Esophagus muscularis mucosa (tissue), 4 donors: ENCODE data around the gene SFXN5. TPM values are rescaled to one million over a fixed set of nuclear protein-coding genes. Genes with fewer than 3 reads are reported as not detected.

Experiments used
- DNase-seq: peaks from one replicate; pipeline ENCODE4 v3.0.0-alpha.2; 2017; ENCODE audit errors: extremely low spot score
- H3K27ac ChIP-seq, 4 donors: fragments of 200-600 bp; sonication (generic); replicated peaks in 1 of 4; 1 replicate in 3 of 4; 2 replicates in 1 of 4; pipeline ENCODE4 v1.5.1; 2016 to 2019; ENCODE audit warnings: mild to moderate bottlenecking in 1 of 4
- H3K27me3 ChIP-seq, 4 donors: fragments of 200-600 bp; sonication (generic); one replicate each; pipeline versions ENCODE4 v1.5.1 to v1.6.0; 2016 to 2019
- H3K36me3 ChIP-seq, 4 donors: fragments of 200-600 bp; sonication (generic); one replicate each; pipeline ENCODE4 v1.5.1; 2016 to 2019
- H3K4me1 ChIP-seq, 4 donors: fragments of 200-600 bp; sonication (generic); one replicate each; pipeline ENCODE4 v1.5.1; 2016 to 2019
- H3K4me3 ChIP-seq, 4 donors: fragments of 200-600 bp; sonication (generic); 1 replicate in 2 of 4; 2 replicates in 2 of 4; pipeline ENCODE4 v1.5.1; 2016 to 2019; ENCODE audit warnings: mild to moderate bottlenecking in 4 of 4, moderate library complexity in 1 of 4
- H3K9me3 ChIP-seq, 4 donors: fragments of 200-600 bp; sonication (generic); 1 replicate in 3 of 4; 2 replicates in 1 of 4; pipeline ENCODE4 v1.5.1; 2016 to 2019
- CTCF ChIP-seq, 3 experiments: fragments of 200-600 bp in 2 of 3; fragments of 450-650 bp in 1 of 3; sonication (generic) in 2 of 3; IDR thresholded peaks; one replicate each; pipeline ENCODE4 v1.5.1; 2017 to 2019; ENCODE audit warnings: antibody characterized with exemption in 3 of 3, mild to moderate bottlenecking in 2 of 3, moderate library complexity in 1 of 3
- EP300 ChIP-seq: sonication (generic); formaldehyde crosslinking; IDR thresholded peaks from one replicate; pipeline ENCODE4 v1.6.1; 2017; ENCODE audit warnings: antibody characterized with exemption
- POLR2A ChIP-seq: fragments of 450-650 bp; IDR thresholded peaks from one replicate; pipeline ENCODE4 v1.6.1; 2017; ENCODE audit warnings: antibody characterized with exemption, moderate library complexity, mild to moderate bottlenecking, low read depth
- POLR2AphosphoS5 ChIP-seq, 2 donors: sonication (generic); formaldehyde crosslinking; IDR thresholded peaks; one replicate each; pipeline ENCODE4 v1.6.1; 2017; ENCODE audit warnings: antibody characterized with exemption in 2 of 2
- WGBS: methylation state at CpG from one replicate; pipeline ENCODE4 v1.1.5; 2018; 5-methylcytosine and 5-hydroxymethylcytosine counted together
- intact Hi-C: fragments of 100-400 bp; cut with DNase I; formaldehyde crosslinking; loops from one replicate; pipeline ENCODE4 v1.15.1; 2023
- total RNA-seq, 4 donors: library from RNA; depleted of rRNA; stranded (reverse); fragments of >200 nt; gene quantifications; one replicate each; pipeline versions ENCODE4 v1.1.0 to v1.2.1, GENCODE V29; 2016

SFXN5 gene
- total RNA-seq, 4 donors from 2014 or later = 5.8 to 10.0 (median 6.8) TPM

- 80% methylated on average over 2 of the region's 2 CpGs for WGBS
Measured at GRCh38 chr2:72898585-72898906, 173.0 kb downstream of the SFXN5 start.

DNA sequence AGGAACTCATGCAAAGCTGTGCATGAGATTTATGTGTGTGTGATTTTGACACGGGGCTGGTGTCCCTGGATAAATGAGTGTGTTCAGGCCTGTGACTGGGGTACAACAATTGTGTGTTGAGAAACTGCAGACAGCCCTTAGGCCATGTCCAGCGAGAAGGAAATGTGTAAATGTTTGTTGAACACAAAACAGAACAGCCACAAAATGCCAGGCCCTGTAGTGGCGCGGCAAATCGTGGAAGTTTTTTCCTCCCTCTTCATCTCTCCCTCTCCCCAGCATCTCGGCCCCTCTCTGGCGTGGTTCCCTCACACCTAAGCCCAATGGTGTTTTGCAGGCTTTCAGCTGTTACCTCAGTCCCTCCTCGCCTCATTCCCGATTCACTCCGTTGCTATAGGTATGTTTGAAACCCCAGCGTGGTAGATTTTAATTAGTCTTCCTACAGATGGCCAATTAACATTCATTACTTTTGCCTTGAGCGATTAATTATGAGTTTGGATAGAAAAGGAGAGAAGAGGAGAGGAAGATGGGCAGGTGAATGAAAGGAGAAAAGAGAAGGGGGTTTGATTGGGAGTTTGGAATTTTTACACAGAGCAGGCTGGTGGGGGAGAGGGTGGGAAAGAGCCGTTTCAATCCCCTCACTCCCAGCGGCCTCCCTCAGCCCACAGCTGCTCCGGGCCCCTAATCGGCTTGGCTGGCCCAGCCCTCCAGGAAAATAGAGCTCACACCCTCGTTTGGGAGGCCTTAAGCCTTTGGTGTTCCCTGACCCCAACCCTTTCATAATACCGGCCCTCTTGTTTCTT lies 173.5 kb downstream of the SFXN5 start:
- intact Hi-C loops = loop anchor here (5.0 to 10.0 kb wide), 2 partner anchors 177 to 279 kb away; partner anchors contain the start of gene SFXN5
- H3K4me1 ChIP-seq = peaks cover 9 to 15% (median 12%) of the 10 kb centered on the region in 4 donors
- H3K4me3 ChIP-seq = no peak overlapping the region
- WGBS = 67% methylated on average over 18 of the region's 18 CpGs
- H3K9me3 ChIP-seq = no peaks in the 10 kb centered on the region
- no peak for DNase-seq
- no peaks in the 10 kb centered on the region for H3K36me3 ChIP-seq
- H3K27ac ChIP-seq = no peak overlapping the region
- H3K27me3 ChIP-seq = peaks cover 0 to 75% (median 0%) of the 10 kb centered on the region in 4 donors
- no peak for TF ChIP-seq CTCF (IDR thresholded peaks at IDR 0.05)
- no peak for TF ChIP-seq POLR2A
- no peak for TF ChIP-seq EP300
- TF ChIP-seq POLR2AphosphoS5 (IDR thresholded peaks at IDR 0.05) = no peak

More at GRCh38 chr2:72898585-72898906, 173.0 kb downstream of the SFXN5 start:
- Histone ChIP-seq H3K27ac (no peak overlapping the region), H3K36me3 (no peaks in the 10 kb centered on the region), H3K27me3 (peaks cover 0 to 79% (median 0%) of the 10 kb centered on the region in 4 donors), H3K4me1 (peaks cover 9 to 15% (median 12%) of the 10 kb centered on the region in 4 donors), H3K9me3 (no peaks in the 10 kb centered on the region), H3K4me3 (no peak overlapping the region)
- DNase-seq = no peak
- TF ChIP-seq POLR2A (no peak), EP300 (no peak), CTCF (IDR thresholded peaks at IDR 0.05) (no peak), POLR2AphosphoS5 (IDR thresholded peaks at IDR 0.05) (no peak)
- intact Hi-C loops = loop anchor here (5.0 to 10.0 kb wide), 2 partner anchors 176 to 279 kb away; partner anchors contain the start of gene SFXN5

- intact Hi-C loops = loop anchor here (5.0 to 10.0 kb wide), 2 partner anchors 178 to 281 kb away; partner anchors contain the start of gene SFXN5
- WGBS = 89% methylated on average over 4 of the region's 4 CpGs
Measured at GRCh38 chr2:72896446-72896845, 175.1 kb downstream of the SFXN5 start.

DNA sequence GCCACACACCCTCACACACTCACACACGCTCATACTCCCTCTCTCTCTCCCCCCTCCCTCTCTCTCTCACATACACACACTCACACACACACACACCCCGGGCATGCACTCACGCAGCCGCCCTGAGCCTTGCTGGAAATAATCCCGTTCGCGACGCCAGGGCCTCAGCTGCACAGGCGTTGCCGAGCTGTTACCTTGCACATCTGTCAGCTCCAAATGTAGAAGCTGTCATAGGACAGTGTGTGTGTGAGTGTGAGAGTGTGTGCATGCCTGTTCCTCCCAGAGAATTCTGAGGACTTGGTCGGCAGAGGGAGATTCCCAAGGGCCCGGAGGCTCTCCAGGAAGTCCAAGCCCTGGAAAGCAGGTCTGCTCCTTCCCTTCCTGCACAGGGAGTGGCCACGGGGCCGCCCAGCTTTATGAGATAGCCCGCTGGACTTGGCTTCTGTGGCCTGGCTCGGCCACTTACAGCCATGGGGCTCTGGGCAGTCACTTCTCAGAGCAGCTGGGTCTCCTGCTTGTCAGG lies 175.7 kb downstream of the SFXN5 start:
- H3K36me3 ChIP-seq = peaks cover 9 to 19% (median 15%) of the 10 kb centered on the region in 4 donors
- H3K4me3 ChIP-seq = peak overlapping the region in 3 of 4 donors; percentile 9 to 28 (median 22)
- DNase-seq = no peak
- intact Hi-C loops = loop anchor here (5.0 to 10.0 kb wide), 2 partner anchors 179 to 281 kb away; partner anchors contain the start of gene SFXN5
- H3K27ac ChIP-seq = no peak overlapping the region
- peaks cover 0 to 56% (median 0%) of the 10 kb centered on the region in 4 donors for H3K27me3 ChIP-seq
- H3K4me1 ChIP-seq = peaks cover 9 to 15% (median 12%) of the 10 kb centered on the region in 4 donors
- TF ChIP-seq EP300 = no peak
- TF ChIP-seq POLR2AphosphoS5 (IDR thresholded peaks at IDR 0.05) = no peak
- TF ChIP-seq POLR2A = no peak
- no peak for TF ChIP-seq CTCF (IDR thresholded peaks at IDR 0.05)
- no peaks in the 10 kb centered on the region for H3K9me3 ChIP-seq
- WGBS = 0% methylated on average over 10 of the region's 16 CpGs

More at GRCh38 chr2:72896446-72896845, 175.1 kb downstream of the SFXN5 start:
- TF ChIP-seq CTCF (IDR thresholded peaks at IDR 0.05) (no peak), POLR2AphosphoS5 (IDR thresholded peaks at IDR 0.05) (no peak), EP300 (no peak), POLR2A (no peak)
- no peaks in the 10 kb centered on the region for H3K9me3 ChIP-seq
- H3K27me3 ChIP-seq = peaks cover 0 to 62% (median 0%) of the 10 kb centered on the region in 4 donors
- DNase-seq = no peak
- no peak overlapping the region for H3K27ac ChIP-seq
- peaks cover 9 to 15% (median 12%) of the 10 kb centered on the region in 4 donors for H3K4me1 ChIP-seq
- H3K4me3 ChIP-seq = no peak overlapping the region
- H3K36me3 ChIP-seq = peaks cover 8 to 13% (median 10%) of the 10 kb centered on the region in 4 donors
